Left cardiac atrium (tissue), 4 donors: ENCODE measurements around the gene MAN2B1. TPM values are rescaled to one million over a fixed set of nuclear protein-coding genes. Genes with fewer than 3 reads are reported as not detected.
"Not testable (repeated sequence)": the region's sequence is repeated elsewhere in the genome, so short reads cannot be mapped to it uniquely, and the experiment has no call there.

Experiments used
- ATAC-seq, 2 donors: fragments of 200-7000 bp; cut with Tn5 transposase; one replicate each; pipeline ENCODE4 v1.9.1; 2020; ENCODE audit warnings: mild to moderate bottlenecking in 2 of 2, moderate library complexity in 2 of 2
- DNase-seq: peaks from one replicate; pipeline ENCODE4 v3.0.0-alpha.2; 2020
- intact Hi-C, 2 donors: fragments of 100-400 bp; cut with DNase I; formaldehyde crosslinking; loops; one replicate each; pipeline versions ENCODE4 v1.14.1 to v1.15.1; 2022 to 2023
- total RNA-seq, 2 donors: library from RNA; stranded (reverse); fragmentation: NEBNext Ultra II Directional; extraction: Animal tissue kit (Norgen Biotek cat#: 25700); gene quantifications; one replicate each; pipeline ENCODE4 v1.2.1, GENCODE V29; 2021
- donor health status: DM: no; HTN: yes; CAD: no.
- donor health status: DM: no; HTN: yes; CAD: no; lungs with severe emphysema.
- donor health status: DM: yes; HTN: yes; CAD: no.
- donor health status: Dilated cardiomyopathy.

The MAN2B1 gene
- total RNA-seq, 2 donors from 2014 or later: 42.1 to 55.8 TPM

DNA sequence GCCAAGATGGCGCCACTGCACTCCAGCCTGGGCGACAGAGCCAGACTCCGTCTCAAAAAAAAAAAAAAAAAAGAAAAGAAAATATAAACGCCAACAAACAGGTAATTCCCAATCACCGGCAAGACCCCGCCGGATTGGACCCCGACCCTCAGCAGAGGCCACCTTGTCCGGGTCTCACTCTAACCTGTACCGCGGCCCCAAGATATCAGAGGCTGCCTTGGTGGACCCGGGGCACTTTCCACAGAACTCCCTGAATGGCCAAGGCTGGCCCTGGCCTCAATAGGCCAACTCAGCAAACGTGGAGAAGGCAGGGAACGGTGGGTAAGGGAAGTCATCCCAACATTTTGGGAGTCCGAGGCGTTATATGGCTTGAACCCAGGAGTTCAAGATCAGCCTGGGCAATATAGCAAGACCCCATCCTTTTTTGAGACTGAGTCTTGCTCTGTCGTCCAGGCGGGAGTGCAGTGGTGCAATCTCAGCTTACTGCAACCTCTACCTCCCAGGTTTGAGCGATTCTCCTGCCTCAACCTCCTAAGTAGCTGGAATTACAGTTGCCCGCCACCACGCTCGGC is 27.8 kb downstream of the MAN2B1 start:
- DNase-seq (no peak), ATAC-seq (no peak)
- intact Hi-C loops: no loop called here

DNA sequence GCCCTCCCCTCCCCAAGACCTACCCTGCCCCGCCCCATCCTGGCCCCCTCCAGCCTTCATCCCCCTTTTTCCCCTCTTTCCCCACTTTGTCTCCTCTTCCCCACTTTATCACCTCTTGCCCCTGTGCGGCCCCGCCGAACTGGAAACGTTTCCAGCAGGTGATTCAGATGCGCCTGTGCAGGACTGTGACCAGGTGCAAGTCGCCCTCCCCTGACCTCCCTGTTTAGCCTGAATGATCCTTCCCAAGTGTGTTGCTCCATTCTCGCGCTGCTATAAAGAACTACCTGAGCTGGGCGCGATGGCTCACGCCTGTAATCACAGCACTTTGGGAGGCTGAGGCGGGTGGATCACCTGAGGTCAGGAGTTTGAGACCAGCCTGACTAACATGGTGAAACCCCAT is 29.9 kb downstream of the MAN2B1 start:
- DNase-seq: no peak
- no peak for ATAC-seq
- intact Hi-C loops: no loop called here

DNA sequence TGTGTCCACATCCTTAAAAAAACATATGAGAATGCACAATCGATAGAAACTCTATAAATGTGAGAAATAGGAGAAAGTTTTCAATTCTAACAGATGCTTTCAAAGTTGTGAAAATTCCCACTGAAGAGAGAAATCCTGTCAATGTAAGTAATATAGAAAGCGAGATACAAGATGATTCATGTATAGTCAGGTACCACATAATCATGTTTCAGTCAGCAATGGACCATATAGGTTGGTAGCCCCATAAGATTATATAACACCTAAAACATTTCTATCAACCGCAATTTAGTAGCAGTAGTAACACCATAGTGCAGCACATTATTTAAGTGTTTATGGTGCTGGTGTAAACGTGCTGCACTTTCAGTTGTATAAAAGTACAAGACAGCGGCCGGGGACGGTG is 37.3 kb downstream of the MAN2B1 start:
- ATAC-seq: no peak
- intact Hi-C loops: no loop called here
- DNase-seq: no peak

DNA sequence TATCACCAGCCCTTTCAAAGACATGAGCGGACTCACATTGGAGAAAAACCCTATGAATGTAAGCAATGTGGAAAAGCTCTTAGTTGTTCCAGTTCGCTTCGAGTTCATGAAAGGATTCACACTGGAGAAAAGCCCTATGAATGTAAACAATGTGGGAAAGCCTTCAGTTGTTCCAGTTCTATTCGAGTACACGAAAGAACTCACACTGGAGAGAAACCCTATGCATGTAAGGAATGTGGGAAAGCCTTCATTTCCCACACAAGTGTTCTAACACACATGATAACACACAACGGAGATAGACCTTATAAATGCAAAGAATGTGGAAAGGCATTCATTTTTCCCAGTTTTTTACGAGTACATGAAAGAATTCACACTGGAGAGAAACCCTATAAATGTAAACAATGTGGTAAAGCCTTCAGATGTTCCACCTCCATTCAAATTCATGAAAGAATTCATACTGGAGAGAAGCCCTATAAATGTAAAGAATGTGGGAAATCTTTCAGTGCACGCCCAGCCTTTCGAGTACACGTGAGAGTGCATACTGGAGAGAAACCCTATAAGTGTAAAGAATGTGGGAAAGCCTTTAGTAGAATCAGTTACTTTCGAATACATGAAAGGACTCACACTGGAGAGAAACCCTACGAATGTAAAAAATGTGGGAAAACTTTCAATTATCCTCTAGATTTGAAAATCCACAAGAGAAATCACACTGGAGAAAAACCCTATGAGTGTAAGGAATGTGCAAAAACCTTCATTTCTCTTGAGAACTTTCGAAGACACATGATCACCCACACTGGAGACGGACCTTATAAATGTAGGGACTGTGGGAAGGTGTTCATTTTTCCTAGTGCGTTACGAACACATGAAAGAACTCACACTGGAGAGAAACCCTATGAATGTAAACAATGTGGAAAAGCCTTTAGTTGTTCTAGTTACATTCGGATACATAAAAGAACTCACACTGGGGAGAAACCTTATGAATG is 38.2 kb downstream of the MAN2B1 start:
- DNase-seq (no peak), ATAC-seq (no peak)
- intact Hi-C loops: no loop called here

DNA sequence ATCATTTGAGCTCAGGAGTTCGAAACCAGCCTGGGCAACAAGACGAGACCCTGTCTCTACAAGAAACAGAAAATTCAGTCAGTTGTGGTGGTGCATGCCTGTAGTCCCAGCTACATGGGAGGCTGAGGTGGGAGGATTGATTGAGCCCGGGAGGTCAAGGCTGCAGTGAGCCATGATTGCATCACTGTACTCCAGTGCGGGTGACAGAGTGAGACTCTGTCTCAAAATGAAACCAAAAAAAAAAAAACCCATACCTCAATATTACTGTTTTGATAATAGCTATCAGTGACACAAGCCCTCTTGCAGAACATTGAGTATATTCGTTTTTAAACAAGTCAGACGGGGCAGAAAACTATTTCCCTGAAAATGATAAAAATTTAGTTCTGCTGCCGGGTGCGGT is 39.6 kb downstream of the MAN2B1 start:
- ATAC-seq (no peak), DNase-seq (no peak)
- intact Hi-C loops: no loop called here

DNA sequence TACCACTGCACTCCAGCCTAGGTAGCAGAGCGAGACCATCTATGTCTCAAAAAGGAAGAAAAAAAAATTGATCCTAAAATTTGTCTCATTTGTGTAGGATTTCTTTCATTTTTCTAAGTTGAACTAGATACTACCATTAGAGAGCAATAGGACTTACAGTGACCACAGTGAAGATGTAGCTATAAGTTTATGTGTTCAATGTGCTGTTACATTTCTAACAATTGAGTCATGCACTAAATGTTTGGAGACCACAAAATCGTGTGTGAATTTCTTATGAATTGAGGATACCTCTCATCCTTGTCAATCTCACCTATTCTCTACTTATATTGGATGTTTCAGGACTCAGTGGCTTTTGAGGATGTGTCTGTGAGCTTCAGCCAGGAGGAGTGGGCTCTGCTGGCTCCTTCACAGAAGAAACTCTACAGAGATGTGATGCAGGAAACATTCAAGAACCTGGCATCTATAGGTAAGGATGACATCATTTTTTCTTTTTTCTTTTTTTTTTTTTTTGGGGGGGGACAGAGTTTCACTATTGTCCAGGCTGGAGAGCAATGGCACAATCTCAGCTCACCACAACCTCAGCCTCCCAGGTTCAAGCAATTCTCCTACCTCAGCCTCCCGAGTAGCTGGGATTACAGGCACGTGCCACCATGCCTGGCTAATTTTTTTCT is 43.0 kb downstream of the MAN2B1 start:
- ATAC-seq: no peak
- intact Hi-C loops: no loop called here
- DNase-seq: no peak

DNA sequence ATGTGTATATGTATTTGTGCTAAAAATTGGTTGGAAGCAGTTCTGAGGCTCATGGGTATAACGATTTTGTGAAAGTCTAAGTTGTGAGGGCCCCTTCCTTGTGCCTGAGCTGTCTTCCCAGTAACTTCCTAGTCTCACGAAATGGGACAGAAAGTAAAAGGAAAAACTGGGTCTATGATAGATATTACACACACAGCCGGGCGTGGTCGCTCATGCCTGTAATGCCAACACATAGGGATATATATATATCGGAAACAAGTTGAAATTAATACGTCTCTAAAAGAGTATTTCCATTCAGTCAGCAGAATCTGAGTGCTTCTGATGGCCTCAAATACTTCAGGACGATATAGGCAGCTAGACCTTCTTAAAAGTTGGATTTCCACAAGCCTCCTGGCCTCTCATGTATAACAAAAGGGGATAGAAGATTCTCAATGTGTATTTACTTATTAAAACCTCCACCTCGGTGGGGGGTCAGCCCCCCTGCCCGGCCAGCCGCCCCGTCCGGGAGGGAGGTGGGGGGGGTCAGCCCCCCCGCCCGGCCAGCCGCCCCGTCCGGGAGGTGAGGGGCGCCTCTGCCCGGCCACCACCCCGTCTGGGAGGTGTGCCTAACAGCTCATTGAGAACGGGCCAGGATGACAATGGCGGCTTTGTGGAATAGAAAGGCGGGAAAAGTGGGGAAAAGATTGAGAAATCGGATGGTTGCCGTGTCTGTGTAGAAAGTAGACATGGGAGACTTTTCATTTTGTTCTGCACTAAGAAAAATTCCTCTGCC is 45.1 kb downstream of the MAN2B1 start:
- DNase-seq, ATAC-seq, intact Hi-C loops: not testable (repeated sequence)

DNA sequence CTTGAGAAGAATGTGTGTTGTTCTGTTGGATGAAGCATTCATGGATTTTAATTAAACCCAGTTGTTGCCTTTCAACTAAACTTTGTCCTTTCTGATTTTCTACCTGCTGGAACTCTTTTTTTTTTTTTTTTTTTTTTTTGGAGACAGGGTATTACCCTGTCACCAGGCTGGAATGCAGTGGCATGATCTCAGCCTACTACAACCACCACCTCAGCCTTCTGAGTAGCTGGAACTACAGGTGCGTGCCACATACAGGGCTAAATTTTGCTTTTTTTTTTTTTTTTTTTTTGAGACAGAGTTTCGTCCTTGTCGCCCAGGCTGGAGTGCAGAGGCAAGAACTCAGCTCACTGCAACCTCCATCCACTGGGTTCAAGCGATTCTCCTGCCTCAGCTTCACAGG is 48.9 kb downstream of the MAN2B1 start:
- DNase-seq: no peak
- ATAC-seq: no peak
- intact Hi-C loops: no loop called here

DNA sequence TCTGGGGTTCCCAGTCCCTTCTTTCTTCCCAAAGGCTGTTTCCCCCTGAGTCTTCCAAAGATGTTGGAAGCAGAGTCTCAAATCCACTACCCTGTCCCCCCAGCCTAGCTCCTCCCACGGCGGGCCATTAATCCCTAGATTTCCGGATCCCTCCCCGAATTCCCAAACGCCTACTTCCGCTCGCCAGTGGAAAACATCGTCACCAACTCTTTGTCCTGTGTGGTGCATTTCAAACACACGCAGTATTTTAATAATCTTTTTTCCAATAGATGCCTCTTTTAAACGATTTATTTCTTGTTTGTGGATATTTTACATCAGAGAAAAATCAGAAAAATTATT is 55.2 kb downstream of the MAN2B1 start:
- intact Hi-C loops: no loop called here
- ATAC-seq (peak; percentile 79 to 88), DNase-seq (peak; percentile 84)

DNA sequence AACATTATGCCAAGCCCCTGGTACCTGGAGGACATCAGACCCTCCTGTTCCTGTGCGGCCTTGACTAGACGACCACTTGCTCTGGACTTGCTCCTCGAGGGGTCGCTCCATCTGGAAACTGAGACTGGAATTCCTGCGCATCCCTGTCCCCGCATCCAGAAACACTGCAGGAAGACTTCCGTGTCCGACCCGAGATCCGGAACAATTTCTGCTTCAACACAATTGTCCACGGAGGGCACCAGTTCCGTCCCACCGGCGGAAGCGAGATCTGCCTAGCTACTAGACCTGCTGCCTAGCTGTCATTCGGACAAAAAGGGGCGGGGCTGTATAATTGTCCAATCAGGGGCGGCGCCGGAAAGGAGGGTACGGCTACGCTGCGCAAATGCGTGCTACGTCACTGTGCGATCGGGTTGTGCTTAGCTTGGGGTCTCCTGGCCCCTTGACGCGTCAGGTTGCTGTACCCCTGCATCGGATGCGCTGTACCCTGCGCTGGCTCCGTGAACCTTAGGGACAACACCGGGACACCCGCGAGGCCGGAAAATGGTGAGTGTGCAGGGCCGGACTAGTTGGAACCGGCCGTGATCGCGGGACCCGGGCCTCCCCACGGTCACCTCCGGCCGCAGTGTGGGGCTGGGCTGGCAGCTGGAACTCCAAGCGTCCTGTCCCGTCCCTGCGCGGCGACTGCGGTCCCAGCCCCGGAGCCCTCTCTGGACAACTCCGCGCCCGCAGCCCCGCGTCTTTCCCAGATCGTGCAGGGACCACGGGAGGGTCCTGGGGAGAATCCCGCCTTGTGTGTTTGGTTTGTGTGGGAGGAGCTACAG is 55.8 kb downstream of the MAN2B1 start, which contains the start of the genes ZNF490 and ZNF791:
TSS of gene ZNF490 (minus strand) at position 274 of the 821 bp plus-strand sequence. CDS start at position 141, 133 bp downstream.
TSS of gene ZNF791 (plus strand) at position 381 of the 821 bp plus-strand sequence. CDS start at position 541, 160 bp downstream.
- ATAC-seq (peak; percentile 99 to 100), DNase-seq (peak; percentile 98)
- intact Hi-C loops: no loop called here

DNA sequence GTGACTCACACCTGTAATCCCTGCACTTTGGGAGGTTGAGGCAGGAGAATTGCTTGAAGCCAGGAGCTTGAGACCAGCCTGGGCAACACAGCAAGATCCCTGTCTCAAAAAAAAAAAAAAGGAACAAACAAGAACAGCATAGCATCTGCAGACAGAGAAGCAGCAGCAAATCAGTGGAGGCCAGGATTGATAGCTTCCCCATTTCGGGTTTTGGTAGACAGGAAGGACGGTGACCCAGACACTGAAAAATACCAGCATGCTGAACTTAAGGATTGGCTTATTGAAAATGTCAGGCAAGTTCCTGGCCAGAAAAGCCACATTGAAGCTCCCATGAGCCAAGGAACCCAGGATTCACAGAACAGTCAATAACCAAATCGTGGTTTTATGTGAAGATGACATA is 58.9 kb downstream of the MAN2B1 start:
- intact Hi-C loops: no loop called here
- DNase-seq: no peak
- no peak for ATAC-seq

DNA sequence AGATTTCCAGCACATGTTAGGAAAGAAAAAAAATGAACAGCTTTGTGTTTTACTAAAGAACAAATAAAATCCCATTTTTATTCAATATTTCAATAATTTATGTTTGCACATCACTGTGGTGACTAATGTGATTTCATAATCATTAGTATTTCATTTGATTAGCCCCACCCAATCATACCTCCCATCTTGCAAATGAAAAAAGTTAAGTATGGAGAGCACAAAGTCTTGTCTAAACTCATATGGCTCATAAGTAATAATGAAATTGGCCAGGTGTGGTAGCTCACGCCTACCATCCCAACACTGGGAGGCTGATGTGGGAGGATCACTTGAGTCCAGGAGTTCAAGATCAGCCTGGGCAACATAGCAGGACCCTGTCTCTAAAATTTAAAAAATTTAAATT is 59.7 kb downstream of the MAN2B1 start:
- ATAC-seq (no peak), DNase-seq (no peak)
- intact Hi-C loops: no loop called here

DNA sequence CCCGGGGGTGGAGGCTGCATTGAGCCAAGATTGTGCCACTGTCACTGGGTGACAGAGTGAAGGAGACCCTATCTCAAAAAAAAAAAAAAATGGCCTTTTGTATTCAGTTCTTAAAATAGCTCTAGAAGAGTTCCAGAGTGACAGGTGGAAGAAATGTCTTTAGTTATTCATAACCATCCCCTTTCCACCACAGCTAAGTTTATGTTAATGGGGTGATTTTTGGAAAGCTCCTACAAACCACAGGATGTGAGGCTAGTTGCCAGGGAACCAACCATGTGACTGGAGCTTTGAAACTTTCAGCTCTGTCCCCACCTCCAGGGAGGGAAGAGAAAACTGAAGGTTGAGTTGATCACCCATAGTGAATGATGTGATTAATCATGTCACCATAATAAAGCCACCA is 62.8 kb downstream of the MAN2B1 start:
- ATAC-seq: no peak
- intact Hi-C loops: no loop called here
- DNase-seq: no peak

DNA sequence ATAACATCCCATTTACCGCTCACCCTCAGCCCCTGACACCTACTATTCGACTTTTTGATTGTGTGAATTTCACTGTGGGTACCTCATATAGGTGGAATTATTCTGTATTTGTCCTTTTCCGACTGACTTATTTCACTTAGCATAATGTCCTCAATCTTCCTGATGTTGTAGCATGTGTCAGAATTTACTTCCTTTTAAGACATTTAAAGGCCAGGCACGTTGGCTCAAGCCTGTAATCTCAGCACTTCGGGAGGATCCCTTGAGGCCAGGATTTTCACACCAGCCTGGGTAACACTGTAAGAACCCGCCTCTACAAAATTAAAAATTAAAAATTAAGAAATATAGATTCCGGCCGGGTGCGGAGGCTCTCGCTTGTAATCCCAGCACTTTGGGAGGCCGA is 68.9 kb downstream of the MAN2B1 start:
- ATAC-seq (no peak), DNase-seq (no peak)
- intact Hi-C loops: no loop called here

DNA sequence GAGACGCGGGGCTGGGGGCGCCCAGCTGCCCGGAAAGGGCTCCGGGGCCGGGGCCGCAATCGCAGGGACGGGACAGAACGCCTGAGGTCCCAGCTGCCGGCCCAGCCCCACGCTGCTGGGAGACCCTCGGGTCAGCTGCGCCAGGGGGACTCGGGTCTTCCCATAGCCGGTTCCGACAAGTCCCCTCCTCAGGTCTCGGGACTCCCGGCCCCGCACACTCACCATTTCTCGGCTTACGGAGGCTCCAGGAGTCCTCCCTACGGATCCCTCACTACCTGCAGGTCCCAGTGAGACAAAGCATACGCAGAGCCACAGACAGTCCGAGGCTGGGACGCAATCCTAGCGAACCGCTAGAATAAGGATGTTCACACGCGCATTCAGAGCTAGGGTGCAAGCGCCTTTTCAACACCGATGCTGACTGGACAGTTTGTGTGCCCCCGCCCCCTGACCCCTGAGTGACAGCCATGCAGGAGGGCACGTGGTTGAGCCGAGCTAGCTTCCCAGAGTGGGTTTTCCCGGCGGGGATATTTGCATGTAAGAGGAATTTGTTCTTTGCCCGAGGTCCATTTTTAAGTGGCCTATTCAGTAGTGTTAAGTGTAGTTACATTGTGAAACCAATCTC is 69.5 kb downstream of the MAN2B1 start:
- peak in 1 of 2 donors; percentile 27 for ATAC-seq
- intact Hi-C loops: no loop called here
- no peak for DNase-seq
